ENCODE data around the gene BACH2. TPM values are rescaled to one million over a fixed set of nuclear protein-coding genes. Genes with fewer than 3 reads are reported as not detected.

Gene BACH2
- total and polyA plus RNA-seq, 7 experiments from 2014 or later, result 24.8 to 193 (median 117) TPM

DNA sequence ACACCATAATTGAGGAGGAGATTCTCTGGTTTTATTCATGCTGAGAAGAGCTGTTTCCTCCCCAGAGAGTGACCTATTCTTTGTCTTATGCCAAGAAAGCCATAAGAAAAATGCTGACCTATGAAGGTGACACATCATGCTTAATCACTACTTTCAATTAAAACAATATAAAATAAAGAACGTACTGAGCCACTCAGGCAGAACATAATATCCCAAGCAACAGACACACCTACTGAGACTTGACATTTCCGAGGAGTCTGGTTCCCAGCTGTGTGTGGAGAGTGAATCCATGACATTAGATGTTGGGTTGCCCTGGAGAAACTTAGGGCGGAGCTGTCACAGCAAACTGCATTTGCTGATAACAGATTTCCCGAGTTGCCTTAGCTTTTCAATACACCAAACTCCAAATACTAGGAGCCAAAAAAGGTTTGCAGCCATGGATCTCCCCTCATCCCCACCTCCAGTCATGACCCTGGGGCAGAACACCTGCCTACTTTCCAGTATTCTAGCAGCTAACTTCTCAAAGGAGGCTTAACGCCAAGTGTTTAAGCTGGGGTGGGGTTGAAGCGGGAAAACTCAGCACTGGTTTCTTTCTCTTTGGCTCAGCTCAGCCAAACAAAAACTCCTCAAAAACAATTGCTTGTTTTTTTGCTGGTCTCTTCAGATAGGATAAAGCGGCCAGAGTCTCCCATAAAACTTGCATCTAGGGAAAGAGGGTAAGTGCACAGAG lies 92.2 kb downstream of the BACH2 start:
- ChIA-PET POLR2A (interaction anchor here (0.7 to 1.2 kb wide), 6 partner anchors 8 to 69 kb away, joined by 3 to 4 read pairs (median 3); no protein-coding TSS in a partner anchor), CTCF (interaction anchor here (0.7 to 2.2 kb wide), 3 partner anchors 10 to 26 kb away, joined by 3 to 6 read pairs (median 3); no protein-coding TSS in a partner anchor)
- H3K27me3 ChIP-seq (ENCODE audit: control insufficient read depth in 2 of 2, insufficient read depth in 2 of 2, low read length in 2 of 2), result no peaks in the 10 kb centered on the region
- peaks cover 0 to 27% of the 10 kb centered on the region in 2 donors for H3K4me1 ChIP-seq (ENCODE audit: control insufficient read depth in 2 of 2, insufficient read depth in 2 of 2, low read length in 2 of 2)
- H3K27ac Mint-ChIP-seq, result peak overlapping the region in 7 of 9 donors; percentile 25 to 83 (median 67)
- no peaks in the 10 kb centered on the region for H3K27me3 Mint-ChIP-seq
- H3K4me3 ChIP-seq (ENCODE audit: low read length), result no peak overlapping the region
- H3K9me3 Mint-ChIP-seq, result peaks cover 0 to 2% (median 0%) of the 10 kb centered on the region in 11 donors
- intact Hi-C loops (cut with micrococcal nuclease), result no loop called here
- ATAC-seq, result no peak
- peak overlapping the region in 1 of 10 donors; percentile 36 for H3K4me3 Mint-ChIP-seq
- DNase-seq, result no peak
- no peaks in the 10 kb centered on the region for H3K9me3 ChIP-seq (ENCODE audit: control insufficient read depth in 2 of 3, low read length in 3 of 3)
- peaks cover 10 to 93% (median 54%) of the 10 kb centered on the region in 7 donors for H3K4me1 Mint-ChIP-seq
- H3K36me3 Mint-ChIP-seq, result peaks cover 10 to 65% (median 49%) of the 10 kb centered on the region in 5 donors
- peaks cover 0 to 29% (median 0%) of the 10 kb centered on the region in 3 experiments for H3K36me3 ChIP-seq (ENCODE audit: control insufficient read depth in 2 of 3, insufficient read depth in 3 of 3, low read length in 3 of 3)
- no peak overlapping the region for H3K27ac ChIP-seq (ENCODE audit: low read depth, low read length)

DNA sequence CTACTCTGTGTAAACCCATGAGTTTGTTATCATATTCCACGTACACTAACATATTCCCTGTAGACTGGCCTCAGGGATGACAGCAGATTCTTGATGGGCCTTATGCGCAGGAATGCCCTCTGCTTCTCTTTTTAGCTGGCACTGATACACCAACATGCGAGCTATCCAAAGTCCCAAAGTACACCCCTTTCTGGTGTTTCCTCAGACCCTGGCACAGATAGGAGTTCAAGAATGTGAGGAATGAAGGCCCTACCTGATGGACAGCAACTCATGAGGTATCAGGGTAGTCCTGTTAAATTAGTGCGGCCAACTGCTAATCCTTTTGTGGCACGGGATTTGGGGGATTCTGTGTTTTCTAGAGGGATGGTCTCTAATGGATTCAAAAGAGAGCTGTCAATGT lies 93.0 kb downstream of the BACH2 start:
- peak overlapping the region in 7 of 9 donors; percentile 34 to 72 (median 55) for H3K27ac Mint-ChIP-seq
- Histone ChIP-seq H3K27ac (ENCODE audit: low read depth, low read length) (no peak overlapping the region), H3K4me3 (ENCODE audit: low read length) (no peak overlapping the region), H3K36me3 (ENCODE audit: control insufficient read depth in 2 of 3, insufficient read depth in 3 of 3, low read length in 3 of 3) (peaks cover 0 to 34% (median 0%) of the 10 kb centered on the region in 3 experiments), H3K4me1 (ENCODE audit: control insufficient read depth in 2 of 2, insufficient read depth in 2 of 2, low read length in 2 of 2) (peaks cover 0 to 21% of the 10 kb centered on the region in 2 donors), H3K27me3 (ENCODE audit: control insufficient read depth in 2 of 2, insufficient read depth in 2 of 2, low read length in 2 of 2) (no peaks in the 10 kb centered on the region), H3K9me3 (ENCODE audit: control insufficient read depth in 2 of 3, low read length in 3 of 3) (no peaks in the 10 kb centered on the region)
- ChIA-PET POLR2A (interaction anchor here (0.9 to 1.2 kb wide), 3 partner anchors 8 to 17 kb away, joined by 3 read pairs; no protein-coding TSS in a partner anchor), CTCF (interaction anchor here (0.7 to 2.2 kb wide), 3 partner anchors 13 to 37 kb away, joined by 3 to 6 read pairs (median 5); no protein-coding TSS in a partner anchor)
- peaks cover 12 to 74% (median 55%) of the 10 kb centered on the region in 5 donors for H3K36me3 Mint-ChIP-seq
- H3K4me3 Mint-ChIP-seq, result peak overlapping the region in 2 of 10 donors; percentile 36 to 48
- H3K4me1 Mint-ChIP-seq, result peaks cover 19 to 93% (median 61%) of the 10 kb centered on the region in 7 donors
- H3K9me3 Mint-ChIP-seq, result peaks cover 0 to 9% (median 3%) of the 10 kb centered on the region in 11 donors
- intact Hi-C loops (cut with micrococcal nuclease), result no loop called here
- DNase-seq, result no peak
- no peak for ATAC-seq
- no peaks in the 10 kb centered on the region for H3K27me3 Mint-ChIP-seq

DNA sequence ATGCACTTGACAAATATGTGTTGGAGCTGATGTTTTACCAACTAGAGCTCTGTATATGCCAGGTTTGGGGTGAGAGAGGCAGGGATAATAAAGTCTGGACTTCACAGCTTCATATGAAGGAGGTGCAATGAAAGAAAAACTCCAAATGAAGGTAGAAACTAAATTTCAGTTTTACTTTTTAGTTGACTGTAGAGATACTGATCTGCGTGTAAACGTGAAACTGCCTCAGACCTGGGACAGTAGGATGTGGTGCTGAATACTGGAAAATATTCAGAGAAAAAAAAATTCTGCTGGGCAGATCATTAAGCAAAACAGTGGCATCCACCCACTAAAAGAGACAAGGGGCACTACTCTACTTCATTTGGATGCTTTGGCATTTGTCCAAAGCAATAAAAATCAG lies 94.5 kb downstream of the BACH2 start:
- H3K36me3 ChIP-seq (ENCODE audit: control insufficient read depth in 2 of 3, insufficient read depth in 3 of 3, low read length in 3 of 3), result peaks cover 0 to 48% (median 8%) of the 10 kb centered on the region in 3 experiments
- intact Hi-C loops (cut with micrococcal nuclease), result loop anchor here (1.0 kb wide), 6 partner anchors 8 to 72 kb away; no protein-coding TSS in a partner anchor
- Mint-ChIP-seq H3K4me1 (peaks cover 24 to 92% (median 53%) of the 10 kb centered on the region in 7 donors), H3K4me3 (peak overlapping the region; percentile 35 to 74 (median 53)), H3K36me3 (peaks cover 17 to 77% (median 59%) of the 10 kb centered on the region in 5 donors), H3K27ac (peak overlapping the region; percentile 64 to 91 (median 79)), H3K9me3 (peaks cover 5 to 19% (median 8%) of the 10 kb centered on the region in 11 donors), H3K27me3 (no peaks in the 10 kb centered on the region)
- H3K27me3 ChIP-seq (ENCODE audit: control insufficient read depth in 2 of 2, insufficient read depth in 2 of 2, low read length in 2 of 2), result no peaks in the 10 kb centered on the region
- ATAC-seq, result peak; percentile 45
- peaks cover 0 to 21% of the 10 kb centered on the region in 2 donors for H3K4me1 ChIP-seq (ENCODE audit: control insufficient read depth in 2 of 2, insufficient read depth in 2 of 2, low read length in 2 of 2)
- ChIA-PET POLR2A (interaction anchor here (0.6 to 1.7 kb wide), 5 partner anchors 13 to 298 kb away, joined by 3 to 5 read pairs (median 4); no protein-coding TSS in a partner anchor), CTCF (interaction anchor here (0.9 to 1.5 kb wide), 6 partner anchors 10 to 277 kb away, joined by 3 to 7 read pairs (median 3); no protein-coding TSS in a partner anchor)
- no peak for DNase-seq
- peaks cover 0 to 10% (median 6%) of the 10 kb centered on the region in 3 experiments for H3K9me3 ChIP-seq (ENCODE audit: control insufficient read depth in 2 of 3, low read length in 3 of 3)
- no peak overlapping the region for H3K4me3 ChIP-seq (ENCODE audit: low read length)
- peak overlapping the region; percentile 25 for H3K27ac ChIP-seq (ENCODE audit: low read depth, low read length)

DNA sequence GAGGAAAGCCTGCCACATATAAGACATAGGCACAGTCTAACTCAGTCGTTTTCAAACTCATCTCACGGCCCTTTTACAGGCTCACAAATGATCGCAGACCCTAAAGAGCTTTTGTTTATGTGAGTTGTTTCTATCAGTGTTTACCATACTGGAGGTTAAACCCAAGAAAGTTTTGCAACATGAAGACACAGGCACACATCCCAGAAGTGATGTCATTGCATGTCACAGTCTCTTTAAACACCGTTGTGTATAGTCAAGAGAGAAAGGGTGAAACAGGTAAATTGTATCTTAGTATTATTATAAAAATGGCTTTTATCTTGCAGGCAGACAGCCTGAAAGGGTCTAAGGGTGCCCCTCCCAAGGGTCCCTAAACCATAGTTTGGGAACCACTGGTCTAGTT lies 96.7 kb downstream of the BACH2 start:
- CTCF ChIA-PET, result interaction anchor here (2.1 kb wide), 1 partner anchor 10 kb away, joined by 8 read pairs; no protein-coding TSS in a partner anchor
- POLR2A ChIA-PET, result interaction anchor here (0.9 to 1.7 kb wide), 2 partner anchors 10 to 80 kb away, joined by 3 to 6 read pairs; no protein-coding TSS in a partner anchor
- peaks cover 0 to 30% (median 8%) of the 10 kb centered on the region in 3 experiments for H3K36me3 ChIP-seq (ENCODE audit: control insufficient read depth in 2 of 3, insufficient read depth in 3 of 3, low read length in 3 of 3)
- H3K9me3 ChIP-seq (ENCODE audit: control insufficient read depth in 2 of 3, low read length in 3 of 3), result peaks cover 0 to 10% (median 6%) of the 10 kb centered on the region in 3 experiments
- peaks cover 27 to 91% (median 56%) of the 10 kb centered on the region in 7 donors for H3K4me1 Mint-ChIP-seq
- H3K27ac ChIP-seq (ENCODE audit: low read depth, low read length), result peak overlapping the region; percentile 51
- H3K27ac Mint-ChIP-seq, result peak overlapping the region in 7 of 9 donors; percentile 59 to 90 (median 79)
- H3K4me3 Mint-ChIP-seq, result peak overlapping the region in 2 of 10 donors; percentile 7 to 58
- peaks cover 5 to 19% (median 8%) of the 10 kb centered on the region in 11 donors for H3K9me3 Mint-ChIP-seq
- peaks cover 12 to 61% (median 51%) of the 10 kb centered on the region in 5 donors for H3K36me3 Mint-ChIP-seq
- H3K27me3 ChIP-seq (ENCODE audit: control insufficient read depth in 2 of 2, insufficient read depth in 2 of 2, low read length in 2 of 2), result no peaks in the 10 kb centered on the region
- DNase-seq (no peak), ATAC-seq (no peak)
- H3K4me1 ChIP-seq (ENCODE audit: control insufficient read depth in 2 of 2, insufficient read depth in 2 of 2, low read length in 2 of 2), result peaks cover 0 to 32% of the 10 kb centered on the region in 2 donors
- intact Hi-C loops (cut with micrococcal nuclease), result loop anchor here in 1 of 2 donors (2.0 kb wide), 1 partner anchor 13 kb away; no protein-coding TSS in a partner anchor
- H3K27me3 Mint-ChIP-seq, result no peaks in the 10 kb centered on the region
- H3K4me3 ChIP-seq (ENCODE audit: low read length), result no peak overlapping the region

DNA sequence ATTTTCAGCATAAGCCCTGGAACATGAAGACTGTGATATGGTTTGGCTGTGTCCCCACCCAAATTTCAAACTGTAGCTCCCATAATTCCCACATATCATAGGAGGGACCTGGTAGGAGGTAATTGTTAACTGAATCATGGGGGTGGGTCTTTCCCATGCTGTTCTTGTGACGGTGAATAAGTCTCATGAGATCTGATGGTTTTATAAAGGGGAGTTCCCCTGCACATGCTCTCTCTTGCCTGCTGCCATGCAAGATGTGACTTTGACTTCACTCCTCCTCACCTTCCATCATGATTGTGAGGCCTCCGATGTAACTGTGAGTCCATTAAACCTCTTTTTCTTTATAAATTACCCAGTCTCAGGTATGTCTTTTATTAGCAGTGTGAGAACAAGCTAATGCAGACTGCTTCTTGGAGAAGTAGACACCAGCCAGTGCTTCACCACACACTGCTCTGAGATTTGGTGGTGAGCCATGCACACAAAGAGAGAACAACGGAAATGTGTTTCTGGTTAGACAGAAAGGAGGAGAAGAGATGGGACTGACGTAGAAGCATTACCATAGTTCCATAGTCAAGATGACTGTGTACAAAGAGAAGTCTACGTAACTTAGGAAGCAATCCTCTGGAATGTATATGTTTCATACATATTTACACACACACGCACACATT lies 97.8 kb downstream of the BACH2 start:
- CTCF ChIA-PET, result interaction anchor here (0.9 kb wide), 1 partner anchor 11 kb away, joined by 5 read pairs; no protein-coding TSS in a partner anchor
- ATAC-seq, result no peak
- H3K36me3 ChIP-seq (ENCODE audit: control insufficient read depth in 2 of 3, insufficient read depth in 3 of 3, low read length in 3 of 3), result peaks cover 0 to 23% (median 8%) of the 10 kb centered on the region in 3 experiments
- no peaks in the 10 kb centered on the region for H3K27me3 ChIP-seq (ENCODE audit: control insufficient read depth in 2 of 2, insufficient read depth in 2 of 2, low read length in 2 of 2)
- Mint-ChIP-seq H3K4me3 (peak overlapping the region in 5 of 10 donors; percentile 15 to 58 (median 36)), H3K9me3 (peaks cover 5 to 19% (median 8%) of the 10 kb centered on the region in 11 donors), H3K27ac (peak overlapping the region in 8 of 9 donors; percentile 68 to 90 (median 77)), H3K4me1 (peaks cover 26 to 91% (median 66%) of the 10 kb centered on the region in 7 donors), H3K27me3 (no peaks in the 10 kb centered on the region), H3K36me3 (peaks cover 9 to 54% (median 48%) of the 10 kb centered on the region in 5 donors)
- intact Hi-C loops (cut with micrococcal nuclease), result no loop called here
- DNase-seq, result no peak
- H3K27ac ChIP-seq (ENCODE audit: low read depth, low read length), result peak overlapping the region; percentile 49
- H3K9me3 ChIP-seq (ENCODE audit: control insufficient read depth in 2 of 3, low read length in 3 of 3), result peaks cover 0 to 10% (median 6%) of the 10 kb centered on the region in 3 experiments
- H3K4me1 ChIP-seq (ENCODE audit: control insufficient read depth in 2 of 2, insufficient read depth in 2 of 2, low read length in 2 of 2), result peaks cover 0 to 42% of the 10 kb centered on the region in 2 donors
- POLR2A ChIA-PET, result interaction anchor here (0.6 to 1.6 kb wide), 5 partner anchors 11 to 226 kb away, joined by 3 to 4 read pairs (median 4); no protein-coding TSS in a partner anchor
- no peak overlapping the region for H3K4me3 ChIP-seq (ENCODE audit: low read length)

All from naive thymus-derived CD4-positive, alpha-beta T cell (primary cell).